Mucosa of descending colon (tissue), 3 donors: ENCODE measurements around the gene CD226. TPM values are rescaled to one million over a fixed set of nuclear protein-coding genes. Genes with fewer than 3 reads are reported as not detected.
A peak's percentile ranks its signal among the peaks of the same experiment; 100 is the strongest.

Experiments
- ATAC-seq: fragments of 200-7000 bp; cut with Tn5 transposase; one replicate; pipeline ENCODE4 v1.9.1; 2020; ENCODE audit warnings: mild to moderate bottlenecking, moderate library complexity
- DNase-seq, 3 donors: peaks; one replicate each; pipeline ENCODE4 v3.0.0-alpha.2; 2020
- H3K36me3 ChIP-seq: fragments of 200-600 bp; one replicate; pipeline ENCODE4 v1.8.0; 2021; ENCODE audit warnings: low read depth, mild to moderate bottlenecking
- H3K4me1 ChIP-seq: fragments of 200-600 bp; one replicate; pipeline ENCODE4 v1.8.0; 2021; ENCODE audit warnings: low read depth, mild to moderate bottlenecking
- H3K4me3 ChIP-seq: fragments of 200-600 bp; one replicate; pipeline ENCODE4 v1.8.0; 2021; ENCODE audit warnings: mild to moderate bottlenecking
- H3K9me3 ChIP-seq: fragments of 200-600 bp; one replicate; pipeline ENCODE4 v1.8.0; 2021; ENCODE audit warnings: mild to moderate bottlenecking
- CTCF ChIP-seq: fragments of 200-600 bp; IDR thresholded peaks from one replicate; pipeline ENCODE4 v1.8.0; 2022; ENCODE audit warnings: antibody characterized with exemption, mild to moderate bottlenecking
- intact Hi-C, 2 donors: fragments of 100-400 bp; cut with DNase I in 1 of 2; cut with micrococcal nuclease in 1 of 2; formaldehyde crosslinking; loops; one replicate each; pipeline versions ENCODE4 v1.11.0 to v1.11.1; 2022; cut with DNase I, micrococcal nuclease
- total RNA-seq, 3 donors: library from RNA; stranded (reverse); fragmentation: NEBNext Ultra II Directional in 2 of 3; extraction: Animal tissue kit (Norgen Biotek cat#: 25700) in 2 of 3; gene quantifications; one replicate each; pipeline versions ENCODE4 v1.2.1 to v1.2.4, GENCODE V29; 2021 to 2023
- donor health status: DM: no; HTN: no; CAD: no; lungs with moderate emphysema.
- donor health status: DM: no; HTN: no; CAD: no.
- donor health status: DM: no; HTN: yes; CAD: no.

The CD226 gene
- total RNA-seq, 3 donors from 2014 or later: 1.2 to 2.7 (median 2.0) TPM

- no peak for ATAC-seq
- DNase-seq: no peak
- H3K4me3 ChIP-seq: no peak overlapping the region
- H3K4me1 ChIP-seq: no peaks in the 10 kb centered on the region
- intact Hi-C loops: no loop called here
- TF ChIP-seq CTCF: no peak
- no peaks in the 10 kb centered on the region for H3K9me3 ChIP-seq
- H3K36me3 ChIP-seq: no peaks in the 10 kb centered on the region
These were observed 104.7 kb downstream of the CD226 start for GRCh38 chr18:69843015-69843414.

GRCh38 chr18:69841117-69841516 is 106.6 kb downstream of the CD226 start:
- ATAC-seq: no peak
- DNase-seq: no peak
- no peak overlapping the region for H3K4me3 ChIP-seq
- no peaks in the 10 kb centered on the region for H3K36me3 ChIP-seq
- no peaks in the 10 kb centered on the region for H3K4me1 ChIP-seq
- no peaks in the 10 kb centered on the region for H3K9me3 ChIP-seq
- intact Hi-C loops: no loop called here
- TF ChIP-seq CTCF: no peak

GRCh38 chr18:69840445-69840844 is 107.2 kb downstream of the CD226 start:
- intact Hi-C loops: no loop called here
- no peak overlapping the region for H3K4me3 ChIP-seq
- ATAC-seq (no peak), DNase-seq (no peak)
- H3K36me3 ChIP-seq: no peaks in the 10 kb centered on the region
- TF ChIP-seq CTCF: no peak
- H3K9me3 ChIP-seq: no peaks in the 10 kb centered on the region
- no peaks in the 10 kb centered on the region for H3K4me1 ChIP-seq

- Histone ChIP-seq H3K9me3 (no peaks in the 10 kb centered on the region), H3K36me3 (no peaks in the 10 kb centered on the region), H3K4me3 (no peak overlapping the region), H3K4me1 (no peaks in the 10 kb centered on the region)
- no peak for ATAC-seq
- DNase-seq: no peak
- no peak for TF ChIP-seq CTCF
- intact Hi-C loops: no loop called here
These were observed 107.7 kb downstream of the CD226 start for GRCh38 chr18:69840001-69840400.

- Histone ChIP-seq H3K9me3 (no peaks in the 10 kb centered on the region), H3K4me3 (no peak overlapping the region), H3K36me3 (no peaks in the 10 kb centered on the region), H3K4me1 (no peaks in the 10 kb centered on the region)
- no peak for ATAC-seq
- peak in 1 of 3 donors; percentile 50 for DNase-seq
- no peak for TF ChIP-seq CTCF
- intact Hi-C loops: no loop called here
These were observed 108.2 kb downstream of the CD226 start for GRCh38 chr18:69839497-69839896.
